Measurements from ENCODE around the gene ADORA1.

ADORA1 gene

DNA sequence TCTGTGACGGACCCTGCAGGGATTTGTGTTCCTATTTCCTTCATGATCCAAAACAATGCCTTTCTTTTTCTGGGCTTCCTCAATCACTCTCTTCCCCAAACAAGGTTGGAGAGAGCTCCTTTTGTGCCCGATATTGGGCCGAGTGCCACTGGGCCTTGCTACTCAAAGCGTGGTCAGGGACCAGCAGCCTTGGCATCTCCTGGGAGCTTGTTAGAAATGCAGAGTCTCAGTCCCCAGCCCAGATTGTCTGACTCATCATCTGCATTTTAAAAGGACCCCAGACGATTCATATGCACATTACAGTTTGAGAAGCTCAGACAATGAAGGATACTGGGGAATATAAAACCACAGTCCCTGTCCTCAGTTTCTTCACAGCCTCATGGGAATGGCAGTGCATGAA, 19.9 kb downstream of the ADORA1 start:
- ChIA-PET CTCF (interaction anchor here (0.6 to 2.7 kb wide), 13 partner anchors 13 to 576 kb away, joined by 3 to 13 read pairs (median 5); partner anchors contain the start of gene ADORA1), POLR2A (no interaction called here)
- Histone ChIP-seq H3K9me3 (ENCODE audit: control insufficient read depth, insufficient read depth, low read depth, low read length) (no peaks in the 10 kb centered on the region), H3K4me1 (ENCODE audit: control insufficient read depth, insufficient read depth, low read length) (no peaks in the 10 kb centered on the region), H3K4me3 (ENCODE audit: low read depth, low read length) (no peak overlapping the region), H3K27ac (ENCODE audit: extremely low read depth, low read depth, low read length) (no peak overlapping the region), H3K36me3 (ENCODE audit: control insufficient read depth in 2 of 2, insufficient read depth in 1 of 2, low read length in 2 of 2) (no peaks in the 10 kb centered on the region)
- TF ChIP-seq ZNF571 (tag by site-specific recombination; IDR thresholded peaks at IDR 0.05): no peak
- no peak for TF ChIP-seq ZNF169 (tag by site-specific recombination; IDR thresholded peaks at IDR 0.05)
- no peak for TF ChIP-seq ZNF561 (tag by site-specific recombination; IDR thresholded peaks at IDR 0.05; ENCODE audit: borderline replicate concordance)
- TF ChIP-seq, protein P1, sequence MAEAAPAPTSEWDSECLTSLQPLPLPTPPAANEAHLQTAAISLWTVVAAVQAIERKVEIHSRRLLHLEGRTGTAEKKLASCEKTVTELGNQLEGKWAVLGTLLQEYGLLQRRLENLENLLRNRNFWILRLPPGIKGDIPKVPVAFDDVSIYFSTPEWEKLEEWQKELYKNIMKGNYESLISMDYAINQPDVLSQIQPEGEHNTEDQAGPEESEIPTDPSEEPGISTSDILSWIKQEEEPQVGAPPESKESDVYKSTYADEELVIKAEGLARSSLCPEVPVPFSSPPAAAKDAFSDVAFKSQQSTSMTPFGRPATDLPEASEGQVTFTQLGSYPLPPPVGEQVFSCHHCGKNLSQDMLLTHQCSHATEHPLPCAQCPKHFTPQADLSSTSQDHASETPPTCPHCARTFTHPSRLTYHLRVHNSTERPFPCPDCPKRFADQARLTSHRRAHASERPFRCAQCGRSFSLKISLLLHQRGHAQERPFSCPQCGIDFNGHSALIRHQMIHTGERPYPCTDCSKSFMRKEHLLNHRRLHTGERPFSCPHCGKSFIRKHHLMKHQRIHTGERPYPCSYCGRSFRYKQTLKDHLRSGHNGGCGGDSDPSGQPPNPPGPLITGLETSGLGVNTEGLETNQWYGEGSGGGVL (tag by site-specific recombination; IDR thresholded peaks at IDR 0.05): no peak
- TF ChIP-seq, protein P2, sequence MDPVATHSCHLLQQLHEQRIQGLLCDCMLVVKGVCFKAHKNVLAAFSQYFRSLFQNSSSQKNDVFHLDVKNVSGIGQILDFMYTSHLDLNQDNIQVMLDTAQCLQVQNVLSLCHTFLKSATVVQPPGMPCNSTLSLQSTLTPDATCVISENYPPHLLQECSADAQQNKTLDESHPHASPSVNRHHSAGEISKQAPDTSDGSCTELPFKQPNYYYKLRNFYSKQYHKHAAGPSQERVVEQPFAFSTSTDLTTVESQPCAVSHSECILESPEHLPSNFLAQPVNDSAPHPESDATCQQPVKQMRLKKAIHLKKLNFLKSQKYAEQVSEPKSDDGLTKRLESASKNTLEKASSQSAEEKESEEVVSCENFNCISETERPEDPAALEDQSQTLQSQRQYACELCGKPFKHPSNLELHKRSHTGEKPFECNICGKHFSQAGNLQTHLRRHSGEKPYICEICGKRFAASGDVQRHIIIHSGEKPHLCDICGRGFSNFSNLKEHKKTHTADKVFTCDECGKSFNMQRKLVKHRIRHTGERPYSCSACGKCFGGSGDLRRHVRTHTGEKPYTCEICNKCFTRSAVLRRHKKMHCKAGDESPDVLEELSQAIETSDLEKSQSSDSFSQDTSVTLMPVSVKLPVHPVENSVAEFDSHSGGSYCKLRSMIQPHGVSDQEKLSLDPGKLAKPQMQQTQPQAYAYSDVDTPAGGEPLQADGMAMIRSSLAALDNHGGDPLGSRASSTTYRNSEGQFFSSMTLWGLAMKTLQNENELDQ (tag by site-specific recombination; IDR thresholded peaks at IDR 0.05; ENCODE audit: low read depth): no peak
- TF ChIP-seq ZNF24 (tag by site-specific recombination; IDR thresholded peaks at IDR 0.05): no peak

DNA sequence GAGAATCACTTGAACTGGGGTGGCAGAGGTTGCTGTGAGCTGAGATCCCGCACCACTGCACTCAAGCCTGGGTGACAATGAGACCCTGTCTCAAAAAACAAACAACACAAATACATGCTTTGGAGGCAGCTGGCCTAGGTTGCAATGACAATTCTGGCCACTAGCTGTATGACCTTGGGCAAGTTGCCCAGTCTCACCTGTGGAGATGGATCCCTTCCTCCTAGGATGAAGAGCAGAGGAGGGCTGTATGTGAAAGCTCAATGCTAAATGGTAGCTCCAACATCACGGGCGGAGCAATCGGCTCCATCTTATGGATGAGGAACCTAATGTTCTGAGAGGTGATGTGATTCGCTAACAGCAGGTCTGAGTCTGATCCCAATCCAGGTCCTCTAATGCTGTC, 20.6 kb downstream of the ADORA1 start:
- Histone ChIP-seq H3K9me3 (ENCODE audit: control insufficient read depth, insufficient read depth, low read depth, low read length) (no peaks in the 10 kb centered on the region), H3K27ac (ENCODE audit: extremely low read depth, low read depth, low read length) (no peak overlapping the region), H3K4me3 (ENCODE audit: low read depth, low read length) (no peak overlapping the region), H3K36me3 (ENCODE audit: control insufficient read depth in 2 of 2, insufficient read depth in 1 of 2, low read length in 2 of 2) (no peaks in the 10 kb centered on the region), H3K4me1 (ENCODE audit: control insufficient read depth, insufficient read depth, low read length) (no peaks in the 10 kb centered on the region; the same call in 1 of the 2 replicates)
- POLR2A ChIA-PET: interaction anchor here (1.3 kb wide), 1 partner anchor 20 kb away, joined by 5 read pairs; the partner anchor contains the start of gene ADORA1
- CTCF ChIA-PET: interaction anchor here (0.6 to 2.7 kb wide), 15 partner anchors 14 to 410 kb away, joined by 3 to 13 read pairs (median 4); partner anchors contain the start of gene ADORA1
- TF ChIP-seq ZNF560 (tag by site-specific recombination; IDR thresholded peaks at IDR 0.05; ENCODE audit: borderline replicate concordance): no peak
- 0 out of 2 replicates have a peak, but pooled peaks have one; percentile 50 for TF ChIP-seq SCRT1 (tag by site-specific recombination; IDR thresholded peaks at IDR 0.05; ENCODE audit: borderline replicate concordance)
- TF ChIP-seq SCRT2 (tag by site-specific recombination; IDR thresholded peaks at IDR 0.05): peak; percentile 87

DNA sequence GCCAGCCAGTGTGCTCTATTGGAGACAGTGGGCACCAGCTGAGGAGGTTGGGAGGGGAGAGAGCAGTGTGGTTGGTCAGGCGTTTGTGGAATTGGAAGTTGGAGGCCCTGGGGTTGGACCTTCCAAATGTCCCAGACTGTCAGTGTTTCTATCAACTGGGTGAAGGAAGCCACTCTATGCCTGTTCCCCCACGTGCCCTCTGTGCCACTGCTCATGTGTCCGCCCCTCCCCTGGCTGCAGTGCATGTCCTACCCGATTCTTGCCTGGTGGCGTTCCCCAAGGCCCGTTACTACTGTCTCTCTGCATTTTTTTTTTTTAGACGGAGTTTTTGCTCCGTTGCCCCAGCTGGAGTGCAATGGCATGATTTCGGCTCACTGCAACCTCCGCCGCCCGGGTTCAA, 21.1 kb downstream of the ADORA1 start:
- Histone ChIP-seq H3K36me3 (ENCODE audit: control insufficient read depth in 2 of 2, insufficient read depth in 1 of 2, low read length in 2 of 2) (no peaks in the 10 kb centered on the region), H3K4me3 (ENCODE audit: low read depth, low read length) (no peak overlapping the region), H3K4me1 (ENCODE audit: control insufficient read depth, insufficient read depth, low read length) (peaks cover 2% of the 10 kb centered on the region; the same call in 1 of the 2 replicates), H3K27ac (ENCODE audit: extremely low read depth, low read depth, low read length) (no peak overlapping the region), H3K9me3 (ENCODE audit: control insufficient read depth, insufficient read depth, low read depth, low read length) (no peaks in the 10 kb centered on the region)
- CTCF ChIA-PET: interaction anchor here (0.6 to 2.7 kb wide), 11 partner anchors 14 to 119 kb away, joined by 3 to 13 read pairs (median 6); partner anchors contain the start of gene ADORA1
- POLR2A ChIA-PET: interaction anchor here (1.3 kb wide), 1 partner anchor 21 kb away, joined by 5 read pairs; the partner anchor contains the start of gene ADORA1
- TF ChIP-seq, protein P3, sequence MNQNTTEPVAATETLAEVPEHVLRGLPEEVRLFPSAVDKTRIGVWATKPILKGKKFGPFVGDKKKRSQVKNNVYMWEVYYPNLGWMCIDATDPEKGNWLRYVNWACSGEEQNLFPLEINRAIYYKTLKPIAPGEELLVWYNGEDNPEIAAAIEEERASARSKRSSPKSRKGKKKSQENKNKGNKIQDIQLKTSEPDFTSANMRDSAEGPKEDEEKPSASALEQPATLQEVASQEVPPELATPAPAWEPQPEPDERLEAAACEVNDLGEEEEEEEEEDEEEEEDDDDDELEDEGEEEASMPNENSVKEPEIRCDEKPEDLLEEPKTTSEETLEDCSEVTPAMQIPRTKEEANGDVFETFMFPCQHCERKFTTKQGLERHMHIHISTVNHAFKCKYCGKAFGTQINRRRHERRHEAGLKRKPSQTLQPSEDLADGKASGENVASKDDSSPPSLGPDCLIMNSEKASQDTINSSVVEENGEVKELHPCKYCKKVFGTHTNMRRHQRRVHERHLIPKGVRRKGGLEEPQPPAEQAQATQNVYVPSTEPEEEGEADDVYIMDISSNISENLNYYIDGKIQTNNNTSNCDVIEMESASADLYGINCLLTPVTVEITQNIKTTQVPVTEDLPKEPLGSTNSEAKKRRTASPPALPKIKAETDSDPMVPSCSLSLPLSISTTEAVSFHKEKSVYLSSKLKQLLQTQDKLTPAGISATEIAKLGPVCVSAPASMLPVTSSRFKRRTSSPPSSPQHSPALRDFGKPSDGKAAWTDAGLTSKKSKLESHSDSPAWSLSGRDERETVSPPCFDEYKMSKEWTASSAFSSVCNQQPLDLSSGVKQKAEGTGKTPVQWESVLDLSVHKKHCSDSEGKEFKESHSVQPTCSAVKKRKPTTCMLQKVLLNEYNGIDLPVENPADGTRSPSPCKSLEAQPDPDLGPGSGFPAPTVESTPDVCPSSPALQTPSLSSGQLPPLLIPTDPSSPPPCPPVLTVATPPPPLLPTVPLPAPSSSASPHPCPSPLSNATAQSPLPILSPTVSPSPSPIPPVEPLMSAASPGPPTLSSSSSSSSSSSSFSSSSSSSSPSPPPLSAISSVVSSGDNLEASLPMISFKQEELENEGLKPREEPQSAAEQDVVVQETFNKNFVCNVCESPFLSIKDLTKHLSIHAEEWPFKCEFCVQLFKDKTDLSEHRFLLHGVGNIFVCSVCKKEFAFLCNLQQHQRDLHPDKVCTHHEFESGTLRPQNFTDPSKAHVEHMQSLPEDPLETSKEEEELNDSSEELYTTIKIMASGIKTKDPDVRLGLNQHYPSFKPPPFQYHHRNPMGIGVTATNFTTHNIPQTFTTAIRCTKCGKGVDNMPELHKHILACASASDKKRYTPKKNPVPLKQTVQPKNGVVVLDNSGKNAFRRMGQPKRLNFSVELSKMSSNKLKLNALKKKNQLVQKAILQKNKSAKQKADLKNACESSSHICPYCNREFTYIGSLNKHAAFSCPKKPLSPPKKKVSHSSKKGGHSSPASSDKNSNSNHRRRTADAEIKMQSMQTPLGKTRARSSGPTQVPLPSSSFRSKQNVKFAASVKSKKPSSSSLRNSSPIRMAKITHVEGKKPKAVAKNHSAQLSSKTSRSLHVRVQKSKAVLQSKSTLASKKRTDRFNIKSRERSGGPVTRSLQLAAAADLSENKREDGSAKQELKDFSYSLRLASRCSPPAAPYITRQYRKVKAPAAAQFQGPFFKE (tag by site-specific recombination; IDR thresholded peaks at IDR 0.05; ENCODE audit: borderline replicate concordance): no peak
- TF ChIP-seq ZNF202 (tag by site-specific recombination; IDR thresholded peaks at IDR 0.05; ENCODE audit: borderline replicate concordance): no peak
- no peak for TF ChIP-seq EGR2 (tag by site-specific recombination; IDR thresholded peaks at IDR 0.05; ENCODE audit: low read depth)
- no peak for TF ChIP-seq ZNF747 (tag by site-specific recombination; IDR thresholded peaks at IDR 0.05)
- no peak for TF ChIP-seq ZNF707 (tag by site-specific recombination; IDR thresholded peaks at IDR 0.05)
- TF ChIP-seq ZNF585B (tag by site-specific recombination; IDR thresholded peaks at IDR 0.05): no peak
- TF ChIP-seq ZNF366 (tag by site-specific recombination; conservative IDR thresholded peaks at IDR 0.05): no peak
- no peak for TF ChIP-seq OVOL3 (tag by site-specific recombination; IDR thresholded peaks at IDR 0.05)
- TF ChIP-seq ZNF48 (tag by site-specific recombination; IDR thresholded peaks at IDR 0.05): no peak
- TF ChIP-seq, protein P4, sequence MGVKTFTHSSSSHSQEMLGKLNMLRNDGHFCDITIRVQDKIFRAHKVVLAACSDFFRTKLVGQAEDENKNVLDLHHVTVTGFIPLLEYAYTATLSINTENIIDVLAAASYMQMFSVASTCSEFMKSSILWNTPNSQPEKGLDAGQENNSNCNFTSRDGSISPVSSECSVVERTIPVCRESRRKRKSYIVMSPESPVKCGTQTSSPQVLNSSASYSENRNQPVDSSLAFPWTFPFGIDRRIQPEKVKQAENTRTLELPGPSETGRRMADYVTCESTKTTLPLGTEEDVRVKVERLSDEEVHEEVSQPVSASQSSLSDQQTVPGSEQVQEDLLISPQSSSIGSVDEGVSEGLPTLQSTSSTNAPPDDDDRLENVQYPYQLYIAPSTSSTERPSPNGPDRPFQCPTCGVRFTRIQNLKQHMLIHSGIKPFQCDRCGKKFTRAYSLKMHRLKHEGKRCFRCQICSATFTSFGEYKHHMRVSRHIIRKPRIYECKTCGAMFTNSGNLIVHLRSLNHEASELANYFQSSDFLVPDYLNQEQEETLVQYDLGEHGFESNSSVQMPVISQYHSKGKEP (tag by site-specific recombination; IDR thresholded peaks at IDR 0.05): no peak
- TF ChIP-seq ZNF121 (tag by site-specific recombination; IDR thresholded peaks at IDR 0.05): no peak

Data from HEK293 (cell line).